Neural crest cell (in vitro differentiated cells): ENCODE results near the gene ZNF385B. TPM values are rescaled to one million over a fixed set of nuclear protein-coding genes. Genes with fewer than 3 reads are reported as not detected.

ENCODE experiments used
- DNase-seq: peaks from one replicate; pipeline ENCODE4 v3.0.0; 2021; ENCODE audit warnings: low read depth, mixed read lengths, low spot score
- H3K27ac Mint-ChIP-seq: one replicate; pipeline ENCODE4 v1.8.0; 2021; ENCODE audit warnings: mild to moderate bottlenecking, mixed read lengths; ENCODE audit not compliant: unreplicated experiment
- H3K27me3 Mint-ChIP-seq: 2 replicates; pipeline ENCODE4 v1.8.0; 2021; ENCODE audit warnings: low read depth, mild to moderate bottlenecking, mixed read lengths
- H3K36me3 Mint-ChIP-seq: 2 replicates; pipeline ENCODE4 v1.8.0; 2021; ENCODE audit warnings: low read depth, mild to moderate bottlenecking, mixed read lengths
- H3K4me1 Mint-ChIP-seq: 2 replicates; pipeline ENCODE4 v1.8.0; 2021; ENCODE audit warnings: mixed read lengths
- H3K4me3 Mint-ChIP-seq: one replicate; pipeline ENCODE4 v1.8.0; 2021; ENCODE audit warnings: mild to moderate bottlenecking, mixed read lengths
- H3K9me3 Mint-ChIP-seq: 2 replicates; pipeline ENCODE4 v1.8.0; 2021; ENCODE audit warnings: mixed read lengths
- CTCF ChIP-seq: fragments of 200-600 bp; sonication (generic); conservative IDR thresholded peaks from 2 replicates; pipeline ENCODE4 v1.5.0; 2021; ENCODE audit warnings: antibody characterized with exemption, mild to moderate bottlenecking
- total RNA-seq: library from RNA; stranded (reverse); gene quantifications from 2 replicates; pipeline ENCODE4 v1.2.1, GENCODE V29; 2021

The ZNF385B gene
- total RNA-seq, 1 donor from 2014 or later, result 2.1 TPM

GRCh38 chr2:179855673-179856072 is 5.7 kb downstream of the ZNF385B start:
- H3K4me3 Mint-ChIP-seq, result no peak overlapping the region
- no peak for DNase-seq
- peaks cover 3% of the 10 kb centered on the region for H3K4me1 Mint-ChIP-seq
- H3K9me3 Mint-ChIP-seq, result no peaks in the 10 kb centered on the region
- H3K27me3 Mint-ChIP-seq, result peaks cover 59% of the 10 kb centered on the region
- H3K27ac Mint-ChIP-seq, result no peak overlapping the region
- no peaks in the 10 kb centered on the region for H3K36me3 Mint-ChIP-seq
- no peak for TF ChIP-seq CTCF

GRCh38 chr2:179854891-179855290 is 6.5 kb downstream of the ZNF385B start:
- no peak overlapping the region for H3K27ac Mint-ChIP-seq
- no peak overlapping the region for H3K4me3 Mint-ChIP-seq
- H3K4me1 Mint-ChIP-seq, result no peaks in the 10 kb centered on the region
- H3K27me3 Mint-ChIP-seq, result peaks cover 55% of the 10 kb centered on the region
- TF ChIP-seq CTCF, result no peak
- DNase-seq, result no peak
- H3K9me3 Mint-ChIP-seq, result no peaks in the 10 kb centered on the region
- H3K36me3 Mint-ChIP-seq, result no peaks in the 10 kb centered on the region

- H3K27ac Mint-ChIP-seq, result no peak overlapping the region
- no peak overlapping the region for H3K4me3 Mint-ChIP-seq
- peaks cover 37% of the 10 kb centered on the region for H3K27me3 Mint-ChIP-seq
- no peak for DNase-seq
- no peak for TF ChIP-seq CTCF
- no peaks in the 10 kb centered on the region for H3K9me3 Mint-ChIP-seq
- H3K4me1 Mint-ChIP-seq, result no peaks in the 10 kb centered on the region
- no peaks in the 10 kb centered on the region for H3K36me3 Mint-ChIP-seq
These were observed 8.3 kb downstream of the ZNF385B start for GRCh38 chr2:179853108-179853507.

- DNase-seq, result no peak
- Mint-ChIP-seq H3K9me3 (no peaks in the 10 kb centered on the region), H3K4me1 (no peaks in the 10 kb centered on the region), H3K27ac (no peak overlapping the region), H3K27me3 (peaks cover 16% of the 10 kb centered on the region), H3K36me3 (no peaks in the 10 kb centered on the region), H3K4me3 (no peak overlapping the region)
- TF ChIP-seq CTCF, result no peak
These were observed 11.2 kb downstream of the ZNF385B start for GRCh38 chr2:179850188-179850587.

GRCh38 chr2:179849719-179850118 is 11.7 kb downstream of the ZNF385B start:
- no peak for DNase-seq
- H3K4me3 Mint-ChIP-seq, result no peak overlapping the region

More at GRCh38 chr2:179849719-179850118, 11.7 kb downstream of the ZNF385B start:
- Mint-ChIP-seq H3K36me3 (no peaks in the 10 kb centered on the region), H3K27me3 (peaks cover 16% of the 10 kb centered on the region), H3K9me3 (no peaks in the 10 kb centered on the region), H3K4me1 (no peaks in the 10 kb centered on the region), H3K27ac (no peak overlapping the region)
- no peak for TF ChIP-seq CTCF
